Activated CD4-positive, alpha-beta T cell treated with anti-CD3 and anti-CD28 coated beads for 48 hours (primary cell): ENCODE measurements around the gene RPUSD4.

ENCODE experiments used
- DNase-seq: peaks from one replicate; pipeline ENCODE4 v3.0.0-alpha.2; 2020

RPUSD4 gene

DNA sequence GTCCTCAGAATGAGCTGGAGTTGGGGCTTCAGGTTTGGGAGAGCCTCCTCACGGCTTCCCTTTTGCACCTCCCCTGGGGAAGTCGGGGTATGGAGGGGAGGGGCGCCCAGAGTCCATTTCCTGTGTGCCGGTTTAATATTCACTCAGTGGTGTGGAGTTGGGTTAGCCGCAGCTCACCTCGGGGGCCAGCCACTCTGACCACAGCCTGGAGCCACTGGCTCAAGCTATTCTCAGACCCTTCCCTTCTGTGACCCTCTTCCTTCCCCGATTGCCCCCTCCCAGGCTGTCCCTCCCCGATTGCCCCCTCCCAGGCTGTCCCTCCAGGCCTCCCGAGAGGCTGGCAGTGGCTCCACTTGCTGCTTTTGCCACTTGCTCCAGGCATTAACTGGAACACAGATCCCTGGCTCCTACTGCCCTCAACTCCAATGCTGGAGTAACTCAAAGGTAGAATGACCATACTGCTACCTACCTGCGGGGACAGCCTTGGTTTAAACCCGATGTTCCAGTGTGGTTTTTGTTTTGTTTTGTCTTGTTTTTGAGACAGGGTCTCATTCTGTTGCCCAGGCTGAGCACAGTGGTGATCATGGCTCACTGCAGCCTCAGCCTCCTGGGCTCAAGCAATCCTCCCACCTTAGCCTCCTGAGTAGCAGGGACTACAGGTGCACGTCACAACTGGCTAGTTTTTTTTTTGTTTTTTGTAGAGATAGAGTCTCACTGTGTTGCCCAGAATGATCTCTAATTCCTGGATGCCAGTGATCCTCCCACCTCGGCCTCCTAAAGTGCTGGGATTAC lies 29.3 kb downstream of the RPUSD4 start:
- DNase-seq: no peak

DNA sequence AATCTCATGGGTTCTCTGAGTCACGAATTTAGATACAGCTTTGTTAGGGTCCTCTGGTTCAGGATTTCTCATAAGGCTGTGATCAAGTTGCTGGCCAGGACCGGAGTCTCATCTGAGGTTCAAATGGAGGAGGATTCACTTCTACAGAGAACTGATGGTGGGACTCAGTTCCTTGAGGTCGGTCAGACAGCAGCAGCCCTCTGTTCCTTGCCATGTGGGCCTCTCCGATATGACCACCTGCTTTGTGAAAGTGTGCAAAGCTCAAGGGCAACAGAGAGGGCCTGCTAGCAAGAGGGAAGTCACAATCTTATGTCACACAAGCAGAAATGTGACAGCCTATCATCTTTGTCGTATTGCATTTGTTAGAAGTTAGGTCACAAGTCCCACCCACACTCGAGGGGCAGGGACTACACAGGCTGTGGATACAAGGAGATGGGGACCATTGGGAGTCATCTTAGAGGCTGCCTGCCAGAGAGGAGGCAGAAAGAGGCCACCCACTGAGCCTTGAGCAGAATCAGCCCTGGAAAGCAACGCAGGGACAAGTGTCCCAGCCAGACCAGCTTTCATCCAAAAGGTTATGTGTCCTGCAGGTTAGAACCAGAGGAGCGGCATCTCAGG lies 34.5 kb downstream of the RPUSD4 start:
- no peak for DNase-seq

DNA sequence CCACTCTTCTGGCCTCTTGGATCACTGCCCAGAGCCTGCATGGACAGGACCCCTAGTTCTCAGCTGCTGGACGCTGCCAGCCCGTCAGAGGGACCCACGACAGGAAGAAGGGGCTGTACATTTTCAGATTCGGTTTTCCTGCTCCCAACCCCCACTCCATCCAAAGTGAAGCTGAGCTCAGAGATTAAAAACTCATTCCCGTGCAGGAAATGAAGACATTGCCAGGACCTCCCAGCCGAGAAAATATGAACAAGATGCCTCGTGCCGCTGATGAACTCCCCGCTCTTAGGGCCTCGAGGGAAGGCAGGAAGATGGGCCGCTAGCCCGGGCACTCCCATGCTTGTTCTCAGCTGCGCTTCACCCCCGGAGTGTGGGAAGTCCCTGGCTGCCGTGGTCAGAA lies 36.1 kb downstream of the RPUSD4 start:
- DNase-seq: no peak

DNA sequence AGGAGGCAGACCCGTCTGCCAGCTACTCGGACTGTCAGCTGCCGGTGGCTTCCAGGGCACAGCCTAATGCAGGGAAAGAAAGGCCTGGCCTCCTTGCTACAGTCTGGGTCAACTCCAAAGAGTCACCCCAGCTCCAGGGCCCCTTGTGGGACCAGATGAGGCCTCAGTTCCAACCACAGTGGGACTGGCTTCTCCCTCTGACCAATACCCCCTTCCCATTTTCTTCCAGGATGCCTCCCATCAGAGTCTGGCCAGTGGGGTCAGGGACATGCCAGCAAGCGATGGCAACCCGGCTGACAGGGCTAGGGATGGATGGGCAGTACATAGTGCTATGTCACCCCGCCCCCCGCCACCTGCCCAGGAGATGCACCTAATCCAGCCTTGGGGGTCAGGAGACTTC lies 36.6 kb downstream of the RPUSD4 start:
- no peak for DNase-seq

DNA sequence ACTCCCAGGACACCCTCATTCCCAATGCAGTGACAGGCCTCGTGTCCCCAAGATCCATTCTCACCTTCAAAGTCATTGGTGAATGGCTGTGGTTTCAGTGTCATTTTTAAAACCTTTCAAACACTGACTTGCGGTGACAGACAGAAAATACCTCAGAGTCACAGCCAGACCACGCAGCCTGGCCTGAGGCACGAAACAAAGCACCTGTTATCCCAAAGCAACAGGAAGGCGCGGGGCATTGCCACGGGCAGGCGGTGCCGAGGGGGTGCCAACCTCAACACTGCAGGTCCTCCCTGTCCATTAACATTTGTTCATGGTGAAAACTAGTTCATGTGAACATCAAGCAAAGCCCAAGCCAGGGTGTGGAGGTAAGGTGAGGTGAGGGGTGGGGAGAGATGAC lies 38.2 kb downstream of the RPUSD4 start:
- no peak for DNase-seq

DNA sequence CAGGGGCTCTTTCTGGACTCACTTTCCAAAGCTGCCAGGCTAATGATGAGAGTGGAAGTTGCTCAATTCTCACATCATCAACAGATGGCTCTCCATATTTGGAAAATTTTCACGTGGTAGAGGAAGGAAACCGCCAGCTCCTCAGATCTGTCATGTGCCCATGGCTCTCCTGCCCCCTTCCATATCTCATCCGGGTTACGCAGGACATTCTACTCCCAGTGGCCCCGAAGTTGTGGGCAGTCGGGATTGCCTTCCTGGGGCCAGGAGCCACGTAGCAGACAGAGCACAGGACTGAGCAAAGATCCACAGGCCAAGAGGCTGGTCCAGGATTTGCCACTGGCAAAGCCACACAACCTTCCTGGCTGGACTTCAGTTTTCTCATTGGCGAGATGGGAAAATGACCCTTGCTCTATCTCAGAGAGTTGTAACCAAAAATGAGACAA lies 38.8 kb downstream of the RPUSD4 start:
- DNase-seq: no peak

DNA sequence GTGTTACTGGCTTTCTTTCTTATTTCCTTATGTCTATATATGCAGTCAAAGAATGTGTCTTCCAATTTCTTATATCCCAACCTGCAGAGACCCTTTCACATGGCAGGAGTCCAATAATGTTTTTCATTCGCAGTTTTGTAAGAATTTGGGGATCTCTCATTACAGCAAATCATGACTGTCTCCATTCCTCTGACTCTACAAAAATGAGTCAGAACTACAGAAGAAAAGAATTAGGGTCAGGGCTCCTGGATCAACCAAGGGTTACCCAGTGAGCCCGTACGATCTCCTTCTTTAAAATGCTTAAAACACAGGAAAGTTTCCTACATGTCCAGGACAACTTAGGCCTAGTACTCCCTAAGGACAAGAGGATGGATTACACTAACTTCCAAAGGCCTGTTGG lies 42.2 kb downstream of the RPUSD4 start:
- DNase-seq: no peak

DNA sequence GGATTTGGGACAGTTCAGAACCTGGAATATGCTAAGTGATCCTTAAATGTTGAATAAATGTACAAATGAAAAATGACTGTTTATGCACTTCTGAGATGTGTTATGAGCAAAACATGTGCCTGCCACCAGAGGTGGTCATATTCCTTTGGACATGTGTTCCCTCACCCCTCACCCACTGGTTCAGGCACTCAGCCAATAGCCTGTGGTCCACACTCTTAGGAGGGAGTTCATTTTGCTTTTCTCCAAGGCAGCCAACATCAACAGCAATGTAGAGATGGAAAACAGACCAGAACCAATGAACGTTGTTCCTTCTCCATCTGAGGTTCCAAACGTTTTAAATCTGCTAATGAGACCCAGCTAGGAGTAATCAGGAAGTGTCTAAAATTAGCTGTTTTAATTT lies 44.0 kb downstream of the RPUSD4 start:
- DNase-seq: no peak

DNA sequence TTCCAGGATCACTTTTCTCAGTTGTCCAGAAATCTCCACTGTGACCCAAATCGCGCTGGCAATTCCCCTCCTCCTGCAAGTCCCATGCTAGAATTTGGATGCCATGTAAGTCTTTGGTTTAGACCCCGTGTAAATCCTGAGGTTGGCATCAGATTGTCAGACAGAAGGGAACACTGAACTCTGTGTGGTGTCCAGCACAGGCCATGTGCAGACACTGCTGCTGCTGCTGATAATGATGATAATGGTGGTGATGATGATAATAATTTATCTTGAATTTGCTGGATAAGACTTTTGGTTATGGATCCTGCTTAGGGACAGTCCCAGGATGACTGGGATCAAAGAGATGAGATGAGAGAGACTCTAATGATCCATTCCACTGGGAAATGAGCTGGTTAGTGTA lies 45.0 kb downstream of the RPUSD4 start:
- no peak for DNase-seq

DNA sequence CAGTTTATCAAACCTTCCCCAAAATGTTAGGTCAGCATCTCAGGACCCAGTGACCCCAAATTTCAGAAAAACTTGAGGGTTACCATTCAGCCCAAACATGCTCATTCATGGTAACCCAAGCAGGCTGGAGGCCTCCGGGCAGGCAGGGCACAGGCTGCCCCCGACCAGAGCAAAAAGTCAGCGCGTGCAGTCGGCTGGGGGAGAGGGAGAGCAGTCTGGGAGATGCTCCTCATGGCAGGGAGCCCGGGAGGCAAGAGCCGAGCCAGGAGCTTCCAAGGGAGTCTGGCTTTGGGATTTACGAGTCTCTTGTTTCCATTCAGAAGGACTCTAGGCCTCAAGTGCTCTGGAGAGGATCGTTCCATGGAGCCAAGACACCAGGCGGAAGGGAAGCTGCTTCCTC lies 45.7 kb downstream of the RPUSD4 start:
- no peak for DNase-seq

DNA sequence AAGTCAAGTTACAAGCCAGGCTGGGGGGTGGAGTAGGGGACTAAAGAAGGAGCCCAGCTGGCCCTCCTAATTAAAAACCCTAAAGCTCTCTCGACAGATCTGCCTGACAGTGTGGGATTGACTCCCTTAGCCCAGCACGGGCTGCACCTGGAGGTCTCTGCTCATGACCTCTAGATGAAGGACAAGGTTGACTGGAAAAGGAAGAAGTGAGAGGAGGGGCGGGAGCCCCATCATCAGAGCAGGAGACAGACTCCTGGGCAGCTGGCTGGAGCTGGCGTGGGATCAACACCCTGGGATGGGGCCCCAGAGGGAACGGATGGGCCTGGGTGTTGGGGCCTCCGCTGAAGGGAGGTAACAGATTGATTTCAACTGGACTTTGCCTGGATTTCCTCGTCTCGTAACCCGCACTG lies 46.1 kb downstream of the RPUSD4 start:
- DNase-seq: no peak

DNA sequence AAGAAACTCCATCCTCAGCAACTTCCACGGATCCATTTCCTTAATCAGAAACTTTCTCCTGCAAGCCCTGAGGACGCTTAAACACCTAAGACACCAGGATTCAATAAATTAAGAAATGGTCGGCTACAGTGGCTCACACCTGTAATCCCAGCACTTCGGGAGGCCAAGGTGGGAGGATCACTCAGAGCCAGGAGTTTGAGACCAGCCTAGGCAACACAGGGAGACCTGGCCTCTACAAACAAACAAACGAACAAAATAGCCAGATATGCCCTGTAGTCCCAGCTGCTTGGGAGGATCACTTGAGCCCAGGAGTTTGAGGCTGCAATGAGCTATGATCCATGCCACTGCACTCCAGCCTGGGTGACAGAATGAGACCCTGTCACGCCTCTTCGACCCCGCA lies 46.7 kb downstream of the RPUSD4 start:
- no peak for DNase-seq

DNA sequence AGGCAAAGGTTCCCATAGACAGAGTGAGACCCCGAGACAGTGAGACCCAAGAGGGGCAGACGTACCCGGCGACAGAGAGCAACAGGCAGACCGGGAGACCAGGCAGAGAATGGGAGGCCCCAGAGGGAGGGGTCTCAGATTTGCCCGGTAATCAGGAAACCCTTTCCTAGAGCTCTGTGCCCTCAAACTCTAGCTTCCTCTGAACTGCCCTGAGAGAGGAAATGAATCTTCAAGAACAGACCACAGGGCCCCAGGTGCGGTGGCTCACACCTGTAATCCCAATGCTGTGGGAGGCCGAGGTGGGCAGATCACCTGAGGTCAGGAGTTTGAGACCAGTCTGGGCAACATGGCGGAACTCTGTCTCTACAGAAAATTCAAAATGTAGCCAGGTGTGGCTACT lies 47.7 kb downstream of the RPUSD4 start:
- no peak for DNase-seq

DNA sequence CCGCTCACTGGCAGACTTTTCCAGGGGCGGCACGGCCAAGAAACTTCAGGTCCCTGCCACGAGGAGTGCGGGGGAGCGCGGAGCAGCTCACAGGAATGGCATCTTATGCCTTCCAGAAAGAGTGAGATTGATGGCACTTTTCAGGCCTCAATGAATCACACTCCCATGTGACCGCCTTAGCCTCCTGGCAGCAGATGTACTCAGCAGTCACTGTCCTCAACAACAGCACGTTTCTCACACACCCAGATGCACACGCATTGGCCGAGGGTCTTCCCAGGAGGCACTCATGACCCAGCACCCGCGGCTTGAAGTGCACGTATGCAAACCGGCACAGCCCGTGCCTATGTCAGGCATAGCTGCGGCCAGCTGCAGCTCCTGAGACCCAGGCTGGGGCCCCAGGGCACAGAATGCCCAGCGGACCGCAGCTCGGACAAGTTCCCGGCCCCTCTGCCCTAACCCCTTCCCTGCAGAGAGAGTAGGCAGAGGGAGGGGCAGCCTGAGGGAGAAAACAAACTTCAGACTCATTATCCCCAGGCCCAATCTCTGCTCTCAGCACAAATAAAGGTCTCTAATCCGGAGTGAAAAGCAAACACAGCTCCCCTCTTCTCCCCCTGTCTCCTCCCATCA lies 48.3 kb downstream of the RPUSD4 start:
- no peak for DNase-seq

DNA sequence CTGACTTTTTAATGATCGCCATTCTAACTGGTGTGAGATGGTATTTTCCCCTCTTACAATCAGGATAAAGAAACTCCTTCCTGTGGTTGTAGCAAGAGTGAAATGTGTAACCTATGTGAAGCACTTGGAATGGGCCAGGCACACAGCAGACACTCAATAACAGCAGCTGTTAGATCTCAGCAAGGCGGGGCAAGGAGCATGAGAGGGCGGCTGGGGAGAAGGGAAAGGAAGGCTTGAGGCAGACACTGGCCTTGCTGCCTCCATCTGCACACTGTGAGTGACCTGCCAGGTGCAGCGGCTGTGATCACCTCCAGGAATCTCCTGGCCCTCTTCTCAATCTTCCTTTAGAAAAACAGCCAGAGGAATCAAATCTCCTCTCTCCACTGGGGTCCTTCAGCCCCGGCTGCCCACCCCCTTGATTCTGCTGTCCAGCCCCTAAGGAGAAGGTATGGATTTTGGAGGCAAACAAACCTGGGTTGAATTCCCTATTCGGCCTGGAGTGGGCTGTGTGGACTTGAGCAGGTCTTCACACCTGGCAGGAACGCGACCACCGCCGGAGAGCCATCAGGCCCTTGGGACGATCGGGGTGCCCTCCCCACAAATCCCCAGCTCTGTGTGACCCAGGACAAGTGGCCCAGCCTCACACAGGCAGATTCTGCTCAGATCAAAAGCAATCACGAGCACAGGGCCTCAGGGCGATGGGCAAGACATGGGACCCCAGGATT lies 49.0 kb downstream of the RPUSD4 start:
- DNase-seq: no peak

DNA sequence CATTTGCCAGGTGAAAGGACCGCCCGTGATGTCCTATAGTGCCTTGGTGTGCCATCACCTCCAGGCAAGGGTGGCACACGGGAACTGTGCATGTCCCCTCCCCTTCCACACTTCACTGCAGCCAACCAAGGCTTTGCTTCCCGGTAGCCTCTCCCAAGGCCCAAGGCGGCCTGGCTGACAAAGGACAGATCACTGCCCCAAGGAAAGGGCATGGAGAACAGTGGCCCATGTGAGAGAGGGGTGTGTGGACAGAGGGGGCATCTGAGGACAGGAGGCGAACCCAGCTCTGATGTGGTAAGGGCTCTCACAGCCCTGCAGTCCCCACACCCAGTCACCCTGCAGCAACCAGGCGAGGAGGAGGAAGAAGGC lies 50.4 kb downstream of the RPUSD4 start:
- DNase-seq: no peak

DNA sequence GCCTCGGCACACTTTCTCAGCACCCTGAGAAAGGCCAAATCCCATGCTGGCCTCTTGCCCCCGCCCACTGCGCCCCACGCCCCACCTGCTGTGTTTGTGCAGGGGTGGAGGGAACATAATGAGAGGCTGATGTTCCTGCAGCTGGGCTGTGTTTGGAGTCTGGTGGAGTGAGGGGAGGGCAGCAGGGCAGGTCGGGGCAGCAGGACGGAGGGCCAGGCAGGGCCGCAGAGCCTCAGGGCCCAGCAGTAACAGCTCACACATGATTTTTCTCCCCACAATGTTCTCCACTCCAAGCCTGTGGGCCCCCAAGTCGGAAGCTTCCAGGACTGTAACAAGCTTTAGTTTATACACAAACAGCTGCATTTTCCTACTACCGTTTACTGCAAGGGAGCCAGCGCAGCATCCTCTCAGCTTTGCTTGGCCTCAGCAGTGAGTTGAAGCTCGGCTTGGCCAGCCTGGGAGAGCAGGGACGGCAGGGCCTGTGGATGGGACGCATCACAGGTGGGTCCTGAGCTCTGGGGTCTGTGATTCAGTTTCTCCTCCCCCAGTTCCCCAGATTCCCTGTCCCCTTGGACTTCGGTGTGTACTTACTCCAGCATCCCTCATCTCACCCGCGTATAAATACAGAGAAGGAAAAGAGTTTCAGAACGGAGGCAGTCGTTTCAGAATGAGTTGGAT lies 51.0 kb downstream of the RPUSD4 start:
- DNase-seq: no peak

DNA sequence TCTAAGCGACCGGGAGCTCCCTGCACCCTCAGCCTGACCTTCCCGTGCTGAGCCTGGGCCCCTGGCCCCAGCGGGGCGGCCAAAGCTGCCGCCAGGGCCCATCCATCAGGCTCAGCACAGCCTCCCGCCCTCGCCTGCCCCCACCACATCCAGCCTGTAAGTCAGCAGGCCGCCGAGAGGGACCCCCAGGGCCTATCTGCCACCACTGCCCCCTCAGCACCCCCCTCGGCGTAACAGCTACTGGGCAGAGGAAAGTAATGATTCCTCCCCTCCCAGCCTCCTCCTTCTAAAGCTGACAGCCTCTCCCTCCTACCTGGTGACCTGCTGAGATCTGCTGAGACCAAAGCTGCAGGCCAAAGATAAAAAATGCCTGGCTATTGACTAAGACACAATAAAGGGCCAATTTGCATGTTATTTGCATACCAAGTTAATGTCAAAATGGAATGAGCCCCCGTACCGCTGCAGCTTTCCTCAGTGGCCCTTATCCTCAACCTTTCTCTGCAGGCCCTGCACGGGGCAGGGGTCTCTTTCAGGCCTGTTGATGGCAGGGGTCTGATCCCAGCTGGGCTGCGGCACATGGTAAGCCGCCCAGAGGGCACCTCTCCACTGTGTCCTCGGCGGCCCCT lies 51.6 kb downstream of the RPUSD4 start:
- DNase-seq: no peak

DNA sequence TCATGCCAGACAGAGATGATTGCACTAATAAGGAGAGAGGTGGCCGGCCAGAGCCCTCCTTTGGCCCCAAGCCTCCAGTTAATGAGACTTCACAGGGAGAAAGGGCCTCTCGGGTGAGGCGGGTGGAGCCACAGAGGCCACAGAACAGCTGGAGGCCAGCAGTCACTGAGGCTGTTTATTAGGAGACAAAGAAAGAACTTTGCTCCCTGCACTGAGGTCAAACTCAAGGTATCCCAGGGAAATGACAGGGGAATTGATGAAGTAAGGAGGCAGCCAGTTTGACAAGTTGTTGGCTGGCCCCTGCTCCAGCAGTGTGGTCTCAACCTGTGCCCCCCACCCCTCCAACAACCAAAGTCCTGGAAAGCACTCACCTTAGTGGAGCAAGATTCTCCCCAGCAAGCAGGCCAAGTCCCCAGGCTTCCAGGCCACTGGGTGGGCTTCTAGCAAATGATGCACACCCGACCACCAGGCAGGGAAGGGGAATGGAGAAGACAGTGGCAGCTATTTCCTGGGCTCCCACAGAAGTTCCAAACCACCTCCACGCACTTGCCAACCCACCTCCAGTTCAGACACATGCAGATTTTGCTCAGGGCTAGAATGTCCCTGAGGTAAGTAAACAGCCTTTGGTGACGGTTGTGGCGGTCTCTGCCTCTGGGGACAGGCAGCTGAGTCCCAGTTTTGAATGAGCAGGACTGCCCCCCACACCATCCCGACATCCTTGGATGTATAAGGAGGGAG lies 53.2 kb downstream of the RPUSD4 start:
- DNase-seq: no peak

DNA sequence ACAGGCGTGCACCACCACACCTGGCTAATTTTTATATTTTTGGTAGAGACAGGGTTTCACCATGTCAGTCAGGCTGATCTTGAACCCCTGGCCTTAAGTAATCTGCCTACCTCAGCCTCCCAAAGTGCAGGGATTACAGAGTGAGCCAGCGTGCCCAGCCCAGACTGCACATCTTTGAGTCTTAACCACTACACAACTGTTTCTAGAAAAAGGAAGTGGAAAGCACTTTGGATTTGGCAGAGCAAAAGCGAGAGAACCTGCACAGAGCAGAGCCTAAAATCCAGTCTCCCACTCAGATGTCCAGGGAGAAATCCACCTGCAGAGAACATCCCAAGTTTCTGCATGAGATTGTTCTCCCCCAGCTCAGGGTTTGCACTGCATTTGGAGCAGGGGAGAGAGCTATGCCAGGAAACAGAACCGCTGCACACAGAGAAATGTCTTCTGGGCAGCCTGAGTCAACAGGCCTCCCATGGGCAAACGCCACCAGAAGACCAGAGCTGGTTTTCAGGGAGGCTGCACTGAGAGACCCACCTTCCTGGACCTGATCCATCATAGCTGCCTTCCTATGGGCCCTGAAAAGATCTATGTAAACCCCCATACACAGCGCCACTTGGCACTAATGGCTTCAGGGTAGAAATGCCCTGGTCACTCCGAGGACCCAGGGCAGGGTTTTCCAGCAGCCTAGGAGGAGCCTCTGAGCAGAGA lies 54.0 kb downstream of the RPUSD4 start:
- no peak for DNase-seq

DNA sequence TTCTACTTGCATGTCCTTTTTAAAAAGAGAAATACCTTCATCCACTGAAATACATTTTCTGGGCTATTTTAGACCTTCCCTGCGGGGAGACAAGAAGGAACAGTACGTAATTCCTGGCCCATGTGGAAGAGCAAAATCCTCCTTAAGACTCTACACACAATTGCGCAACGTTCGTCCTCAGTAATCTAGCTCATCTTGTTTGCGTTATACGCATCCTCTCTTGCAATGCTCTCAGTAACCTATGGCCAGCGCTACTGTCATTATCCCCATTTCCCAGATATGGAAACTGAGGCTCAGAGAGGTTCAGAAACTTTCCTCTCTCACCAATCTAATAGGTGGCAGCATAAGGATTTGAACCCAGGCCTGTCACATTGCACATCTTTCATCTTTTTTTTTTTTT lies 54.6 kb downstream of the RPUSD4 start:
- no peak for DNase-seq
